Measurements from ENCODE around the gene MAST3. TPM values are rescaled to one million over a fixed set of nuclear protein-coding genes. Genes with fewer than 3 reads are reported as not detected.

Gene MAST3
- polyA plus RNA-seq, 1 of the 3 experiments (the other 2 are of a cell fraction), result 4.5 TPM

GRCh38 chr19:18145391-18145999, 47.9 kb downstream of the MAST3 start:
- Histone ChIP-seq H3K9me3 (no peaks in the 10 kb centered on the region), H3F3A (replicated peaks; ENCODE audit: insufficient read depth) (no peaks in the 10 kb centered on the region), H3K79me2 (ENCODE audit: insufficient read depth) (no peaks in the 10 kb centered on the region), H3K27me3 (ENCODE audit: insufficient read depth) (no peaks in the 10 kb centered on the region), H3K4me3 (ENCODE audit: low read depth in 2 of 2, low read length in 1 of 2) (no peak overlapping the region), H3K9me2 (no peaks in the 10 kb centered on the region), H2AFZ (ENCODE audit: low read depth) (no peak overlapping the region), H3K4me2 (no peak overlapping the region), H4K20me1 (ENCODE audit: insufficient read depth) (no peaks in the 10 kb centered on the region), H3K4me1 (ENCODE audit: control insufficient read depth in 1 of 2, insufficient read depth in 2 of 2, low read depth in 1 of 2, low read length in 1 of 2) (no peaks in the 10 kb centered on the region), H3K27ac (ENCODE audit: low read depth in 2 of 2, low read length in 1 of 2) (no peak overlapping the region), H3K36me3 (replicated peaks in 1 of 2; ENCODE audit: control insufficient read depth in 1 of 2, insufficient read depth in 2 of 2, low read length in 1 of 2) (peaks cover 9 to 26% of the 10 kb centered on the region in 2 experiments), H3K9ac (no peak overlapping the region)
- WGBS (ENCODE audit: low lambda C conversion rate), result 98% methylated on average over 9 of the region's 19 CpGs
- CTCF ChIA-PET, result interaction anchor here (0.9 to 1.0 kb wide), 2 partner anchors 13 to 32 kb away, joined by 3 read pairs; no protein-coding TSS in a partner anchor
- DNase-seq, result no peak
- POLR2A ChIA-PET, result no interaction called here
- TF ChIP-seq FOSL2 (IDR thresholded peaks at IDR 0.05; ENCODE audit: borderline replicate concordance, low read depth), result no peak
- TF ChIP-seq GABPA (IDR thresholded peaks at IDR 0.05; ENCODE audit: low read depth), result no peak
- TF ChIP-seq CTCF (IDR thresholded peaks at IDR 0.05), result no peak
- no peak for TF ChIP-seq MEF2A (IDR thresholded peaks at IDR 0.05; ENCODE audit: borderline replicate concordance, low read depth)
- TF ChIP-seq TAF1 (IDR thresholded peaks at IDR 0.05; ENCODE audit: borderline replicate concordance, low read depth, low read length), result no peak
- no peak for TF ChIP-seq GATA2 (CRISPR knock-in tag; IDR thresholded peaks at IDR 0.05)
- TF ChIP-seq FOXM1 (IDR thresholded peaks at IDR 0.05; ENCODE audit: low read depth), result no peak
- TF ChIP-seq MXI1 (IDR thresholded peaks at IDR 0.05; ENCODE audit: low read depth, low read length), result no peak
- no peak for TF ChIP-seq ZBTB33 (IDR thresholded peaks at IDR 0.05; ENCODE audit: borderline replicate concordance, low read depth)
- no peak for TF ChIP-seq NRF1 (IDR thresholded peaks at IDR 0.05; ENCODE audit: low read depth, low read length)
- no peak for TF ChIP-seq USF1 (IDR thresholded peaks at IDR 0.05; ENCODE audit: borderline replicate concordance, low read depth)
- TF ChIP-seq SMC3 (IDR thresholded peaks at IDR 0.05; ENCODE audit: low read depth, low read length), result no peak
- no peak for TF ChIP-seq USF2 (IDR thresholded peaks at IDR 0.05; ENCODE audit: borderline replicate concordance, low read depth, low read length)
